H9 (cell line): ENCODE measurements around the gene RAB14. TPM values are rescaled to one million over a fixed set of nuclear protein-coding genes. Genes with fewer than 3 reads are reported as not detected.

ENCODE experiments used
- DNase-seq: peaks from one replicate; pipeline ENCODE4 v3.0.0-alpha.2; 2017
- H2AFZ ChIP-seq: one replicate; pipeline ENCODE4 v1.6.1; 2013; ENCODE audit warnings: mild to moderate bottlenecking, low read length, control low read depth, moderate library complexity
- H2AK5ac ChIP-seq: 2 replicates; pipeline ENCODE4 v1.6.1; 2013; ENCODE audit warnings: low read length, control low read depth, mixed read lengths; ENCODE audit not compliant: insufficient read length
- H2BK120ac ChIP-seq: one replicate; pipeline ENCODE4 v1.6.1; 2013; ENCODE audit warnings: low read depth, mild to moderate bottlenecking, low read length, control low read depth, inconsistent platforms; ENCODE audit not compliant: poor library complexity, severe bottlenecking
- H2BK12ac ChIP-seq: 2 replicates; pipeline ENCODE4 v1.6.1; 2013; ENCODE audit warnings: low read length, control low read depth, mixed read lengths, low read depth; ENCODE audit not compliant: insufficient read length
- H2BK15ac ChIP-seq: 2 replicates; pipeline ENCODE4 v1.6.1; 2013; ENCODE audit warnings: low read depth, low read length, control low read depth
- H2BK20ac ChIP-seq: one replicate; pipeline ENCODE4 v1.6.1; 2013; ENCODE audit warnings: low read depth, mild to moderate bottlenecking, low read length, control low read depth, inconsistent platforms; ENCODE audit not compliant: poor library complexity, severe bottlenecking
- H2BK5ac ChIP-seq: 2 replicates; pipeline ENCODE4 v1.6.1; 2013; ENCODE audit warnings: low read length, control low read depth, mixed read lengths; ENCODE audit not compliant: insufficient read length
- H3K14ac ChIP-seq: 2 replicates; pipeline ENCODE4 v1.6.1; 2013; ENCODE audit warnings: low read length, control low read depth; ENCODE audit not compliant: insufficient read depth
- H3K18ac ChIP-seq: 2 replicates; pipeline ENCODE4 v1.6.1; 2013; ENCODE audit warnings: low read depth, mild to moderate bottlenecking, mixed read lengths, low read length, control low read depth; ENCODE audit not compliant: insufficient read length
- H3K23ac ChIP-seq: 2 replicates; pipeline ENCODE4 v1.6.1; 2013; ENCODE audit warnings: low read length, control low read depth, mixed read lengths, low read depth; ENCODE audit not compliant: insufficient read length
- H3K23me2 ChIP-seq: 2 replicates; pipeline ENCODE4 v1.6.1; 2013; ENCODE audit warnings: low read depth, mild to moderate bottlenecking, mixed read lengths, low read length, control low read depth; ENCODE audit not compliant: insufficient read length, poor library complexity, severe bottlenecking
- H3K27ac ChIP-seq: 2 replicates; pipeline ENCODE4 v1.5.1; 2013; ENCODE audit warnings: low read length, control low read depth, mixed read lengths, low read depth; ENCODE audit not compliant: insufficient read length
- H3K27me3 ChIP-seq: 2 replicates; pipeline ENCODE4 v1.6.1; 2013; ENCODE audit warnings: low read length, control low read depth, inconsistent platforms; ENCODE audit not compliant: insufficient read depth
- H3K4ac ChIP-seq: 2 replicates; pipeline ENCODE4 v1.6.1; 2013; ENCODE audit warnings: low read depth, mild to moderate bottlenecking, control low read depth, inconsistent platforms, low read length, moderate library complexity
- H3K4me1 ChIP-seq: 2 replicates; pipeline ENCODE4 v1.6.1; 2013; ENCODE audit warnings: low read length, control low read depth, inconsistent platforms; ENCODE audit not compliant: insufficient read depth
- H3K4me2 ChIP-seq: 2 replicates; pipeline ENCODE4 v1.6.1; 2013; ENCODE audit warnings: low read length, control low read depth, mixed read lengths; ENCODE audit not compliant: insufficient read length, insufficient read depth
- H3K56ac ChIP-seq: 2 replicates; pipeline ENCODE4 v1.6.1; 2013; ENCODE audit warnings: low read depth, mild to moderate bottlenecking, mixed read lengths, low read length, control low read depth; ENCODE audit not compliant: insufficient read length
- H3K79me1 ChIP-seq: 2 replicates; pipeline ENCODE4 v1.6.1; 2013; ENCODE audit warnings: low read depth, mild to moderate bottlenecking, moderate library complexity, low read length, control low read depth, inconsistent platforms; ENCODE audit not compliant: insufficient read depth, poor library complexity, severe bottlenecking
- H3K79me2 ChIP-seq: 2 replicates; pipeline ENCODE4 v1.6.1; 2013; ENCODE audit warnings: low read length, control low read depth, inconsistent platforms; ENCODE audit not compliant: insufficient read depth
- H3K9ac ChIP-seq: 2 replicates; pipeline ENCODE4 v1.6.1; 2013; ENCODE audit warnings: low read length, control low read depth, mixed read lengths; ENCODE audit not compliant: insufficient read length; ENCODE audit errors: extremely low read depth
- H3K9me3 ChIP-seq: one replicate; pipeline ENCODE4 v1.6.1; 2013; ENCODE audit warnings: low read depth, low read length, inconsistent platforms; ENCODE audit not compliant: control insufficient read depth
- H3T11ph ChIP-seq: one replicate; pipeline ENCODE4 v1.6.1; 2013; ENCODE audit warnings: mild to moderate bottlenecking, low read length, control low read depth, inconsistent platforms
- H4K20me1 ChIP-seq: one replicate; pipeline ENCODE4 v1.6.1; 2013; ENCODE audit not compliant: control insufficient read depth, insufficient read length, insufficient read depth
- H4K5ac ChIP-seq: 2 replicates; pipeline ENCODE4 v1.6.1; 2013; ENCODE audit warnings: low read depth, mild to moderate bottlenecking, mixed read lengths, low read length, control low read depth; ENCODE audit not compliant: insufficient read length
- H4K8ac ChIP-seq: replicated peaks from 2 replicates; pipeline ENCODE4 v1.6.1; 2013; ENCODE audit warnings: low read length, control low read depth, mixed read lengths, low read depth; ENCODE audit not compliant: insufficient read length
- H4K91ac ChIP-seq: 2 replicates; pipeline ENCODE4 v1.6.1; 2013; ENCODE audit warnings: low read depth, mild to moderate bottlenecking, moderate library complexity, mixed read lengths, low read length, control low read depth; ENCODE audit not compliant: insufficient read length
- H3K27ac Mint-ChIP-seq, 3 experiments: 2 replicates in 2 of 3; 3 replicates in 1 of 3; pipeline ENCODE4 v1.8.0; 2020 to 2021; ENCODE audit warnings: mixed read lengths in 3 of 3, mild to moderate bottlenecking in 1 of 3, moderate library complexity in 1 of 3
- H3K27me3 Mint-ChIP-seq: 2 replicates; pipeline ENCODE4 v1.8.0; 2021; ENCODE audit warnings: low read depth, mild to moderate bottlenecking, moderate library complexity, mixed read lengths
- H3K36me3 Mint-ChIP-seq, 3 experiments: 2 replicates in 2 of 3; 3 replicates in 1 of 3; pipeline ENCODE4 v1.8.0; 2020 to 2021; ENCODE audit warnings: low read depth in 3 of 3, mixed read lengths in 3 of 3; ENCODE audit not compliant: insufficient read depth in 1 of 3
- H3K4me1 Mint-ChIP-seq, 2 experiments: 2 replicates each; pipeline ENCODE4 v1.8.0; 2020; ENCODE audit warnings: mixed read lengths in 2 of 2
- H3K4me3 Mint-ChIP-seq, 2 experiments: 2 replicates in 1 of 2; 3 replicates in 1 of 2; pipeline ENCODE4 v1.8.0; 2020 to 2021; ENCODE audit warnings: mild to moderate bottlenecking in 2 of 2, mixed read lengths in 2 of 2, moderate library complexity in 1 of 2
- H3K9me3 Mint-ChIP-seq, 2 experiments: 2 replicates in 1 of 2; 3 replicates in 1 of 2; pipeline ENCODE4 v1.8.0; 2020; ENCODE audit warnings: mild to moderate bottlenecking in 2 of 2, mixed read lengths in 2 of 2, moderate library complexity in 1 of 2
- WGBS: extraction: QIAGEN DNeasy Blood & Tissue Kit; methylation state at CpG from one replicate; pipeline ENCODE4 v1.1.7; 2013; ENCODE audit warnings: missing lambda C conversion rate, low lambda C conversion rate, mixed read lengths; ENCODE audit not compliant: insufficient read length; ENCODE audit errors: extremely low coverage; 5-methylcytosine and 5-hydroxymethylcytosine counted together
- total RNA-seq: library from RNA; stranded (reverse); gene quantifications from 2 replicates; pipeline ENCODE4 v1.2.1, GENCODE V29; 2021
- TF ChIP-seq, protein P1 (sequence below): fragments of 200-600 bp; sonication (generic); conservative IDR thresholded peaks from 3 replicates; pipeline ENCODE4 v1.8.0; 2021; ENCODE audit warnings: antibody characterized with exemption, mild to moderate bottlenecking

Gene RAB14
- total RNA-seq, 1 experiment from 2014 or later, result 33.6 TPM

DNA sequence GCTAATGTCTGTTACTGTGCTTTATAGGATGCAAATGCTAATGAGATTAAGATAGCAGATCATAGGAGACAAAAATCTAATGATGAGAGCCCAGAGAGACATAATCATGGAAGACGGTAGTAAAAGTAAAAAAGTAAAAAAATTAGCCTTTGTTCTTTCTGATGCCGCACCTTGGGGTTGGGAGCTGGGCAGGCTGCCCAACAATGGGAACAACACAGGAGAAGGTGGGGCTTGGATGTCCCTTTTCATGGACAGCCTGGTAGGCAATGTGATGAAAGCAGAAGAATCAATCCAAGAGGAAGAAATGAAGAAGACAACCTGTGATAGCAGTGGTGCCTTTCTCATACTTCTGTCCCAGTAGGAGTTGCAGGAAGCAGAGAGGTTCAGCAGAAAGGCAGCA is 57.2 kb downstream of the RAB14 start:
- Histone ChIP-seq H2BK120ac (no peak overlapping the region), H3K23me2 (no peaks in the 10 kb centered on the region), H3K27me3 (no peaks in the 10 kb centered on the region), H3K9me3 (no peaks in the 10 kb centered on the region), H3K4me2 (no peak overlapping the region), H2BK15ac (no peak overlapping the region), H2BK5ac (no peak overlapping the region), H2AFZ (no peak overlapping the region), H4K8ac (no peak overlapping the region), H4K20me1 (no peaks in the 10 kb centered on the region), H4K91ac (no peak overlapping the region), H3K23ac (no peak overlapping the region), H3T11ph (no peak overlapping the region), H3K4me1 (no peaks in the 10 kb centered on the region), H2BK20ac (no peak overlapping the region), H3K18ac (no peak overlapping the region), H3K9ac (no peak overlapping the region), H2AK5ac (no peak overlapping the region), H4K5ac (no peak overlapping the region), H3K4ac (no peak overlapping the region), H3K56ac (no peak overlapping the region), H3K79me2 (no peaks in the 10 kb centered on the region), H3K27ac (no peak overlapping the region), H2BK12ac (no peak overlapping the region), H3K79me1 (no peaks in the 10 kb centered on the region), H3K14ac (no peak overlapping the region)
- Mint-ChIP-seq H3K27ac (no peak overlapping the region), H3K4me1 (peaks cover 4% of the 10 kb centered on the region in 2 experiments), H3K27me3 (no peaks in the 10 kb centered on the region), H3K36me3 (peaks cover 12 to 47% (median 47%) of the 10 kb centered on the region in 3 experiments; a peak in 6 of 7 replicates), H3K9me3 (no peaks in the 10 kb centered on the region), H3K4me3 (no peak overlapping the region)
- TF ChIP-seq, protein P1, sequence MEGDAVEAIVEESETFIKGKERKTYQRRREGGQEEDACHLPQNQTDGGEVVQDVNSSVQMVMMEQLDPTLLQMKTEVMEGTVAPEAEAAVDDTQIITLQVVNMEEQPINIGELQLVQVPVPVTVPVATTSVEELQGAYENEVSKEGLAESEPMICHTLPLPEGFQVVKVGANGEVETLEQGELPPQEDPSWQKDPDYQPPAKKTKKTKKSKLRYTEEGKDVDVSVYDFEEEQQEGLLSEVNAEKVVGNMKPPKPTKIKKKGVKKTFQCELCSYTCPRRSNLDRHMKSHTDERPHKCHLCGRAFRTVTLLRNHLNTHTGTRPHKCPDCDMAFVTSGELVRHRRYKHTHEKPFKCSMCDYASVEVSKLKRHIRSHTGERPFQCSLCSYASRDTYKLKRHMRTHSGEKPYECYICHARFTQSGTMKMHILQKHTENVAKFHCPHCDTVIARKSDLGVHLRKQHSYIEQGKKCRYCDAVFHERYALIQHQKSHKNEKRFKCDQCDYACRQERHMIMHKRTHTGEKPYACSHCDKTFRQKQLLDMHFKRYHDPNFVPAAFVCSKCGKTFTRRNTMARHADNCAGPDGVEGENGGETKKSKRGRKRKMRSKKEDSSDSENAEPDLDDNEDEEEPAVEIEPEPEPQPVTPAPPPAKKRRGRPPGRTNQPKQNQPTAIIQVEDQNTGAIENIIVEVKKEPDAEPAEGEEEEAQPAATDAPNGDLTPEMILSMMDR, result no peak
- WGBS, result no CpG with 5 or more reads among the region's 2 CpGs
- DNase-seq, result no peak
